RWPE2 (cell line): ENCODE results near the gene SLC28A1.
A peak's percentile ranks its signal among the peaks of the same experiment; 100 is the strongest.

ENCODE experiments used
- ATAC-seq: fragments of 200-7000 bp; cut with Tn5 transposase; 3 replicates; pipeline ENCODE4 v1.9.1; 2021; ENCODE audit warnings: low read depth
- DNase-seq: peaks from one replicate; pipeline ENCODE4 v3.0.0-alpha.2; 2020; ENCODE audit warnings: low spot score
- H3K27ac ChIP-seq: fragments of 450-650 bp; 2 replicates; pipeline ENCODE4 v1.5.1; 2017; ENCODE audit warnings: mild to moderate bottlenecking; ENCODE audit not compliant: poor library complexity, severe bottlenecking
- H3K27me3 ChIP-seq: fragments of 250-450 bp; sonication (Bioruptor Pico); 2 replicates; pipeline ENCODE4 v1.5.1; 2021; ENCODE audit warnings: mild to moderate bottlenecking, moderate library complexity; ENCODE audit not compliant: insufficient read depth, poor library complexity, severe bottlenecking
- H3K36me3 ChIP-seq: fragments of 250-450 bp; sonication (Bioruptor Pico); 2 replicates; pipeline ENCODE4 v1.5.1; 2020; ENCODE audit warnings: low read depth, mild to moderate bottlenecking, moderate library complexity
- H3K4me1 ChIP-seq: fragments of 250-450 bp; sonication (Bioruptor Pico); 2 replicates; pipeline ENCODE4 v1.5.1; 2021; ENCODE audit warnings: mild to moderate bottlenecking, moderate library complexity; ENCODE audit not compliant: insufficient read depth, poor library complexity, severe bottlenecking
- H3K4me3 ChIP-seq: fragments of 250-450 bp; sonication (Bioruptor Pico); 2 replicates; pipeline ENCODE4 v1.5.1; 2021; ENCODE audit warnings: mild to moderate bottlenecking, moderate library complexity; ENCODE audit not compliant: severe bottlenecking
- H3K9me3 ChIP-seq: fragments of 250-450 bp; sonication (Bioruptor Pico); 2 replicates; pipeline ENCODE4 v1.5.1; 2021; ENCODE audit warnings: mild to moderate bottlenecking, moderate library complexity; ENCODE audit not compliant: severe bottlenecking
- TF ChIP-seq, protein P1 (sequence below): fragments of 450-650 bp; IDR thresholded peaks from one replicate; pipeline ENCODE4 v1.5.1; 2017; ENCODE audit warnings: mild to moderate bottlenecking, moderate library complexity; ENCODE audit not compliant: poor library complexity, severe bottlenecking

Gene SLC28A1

DNA sequence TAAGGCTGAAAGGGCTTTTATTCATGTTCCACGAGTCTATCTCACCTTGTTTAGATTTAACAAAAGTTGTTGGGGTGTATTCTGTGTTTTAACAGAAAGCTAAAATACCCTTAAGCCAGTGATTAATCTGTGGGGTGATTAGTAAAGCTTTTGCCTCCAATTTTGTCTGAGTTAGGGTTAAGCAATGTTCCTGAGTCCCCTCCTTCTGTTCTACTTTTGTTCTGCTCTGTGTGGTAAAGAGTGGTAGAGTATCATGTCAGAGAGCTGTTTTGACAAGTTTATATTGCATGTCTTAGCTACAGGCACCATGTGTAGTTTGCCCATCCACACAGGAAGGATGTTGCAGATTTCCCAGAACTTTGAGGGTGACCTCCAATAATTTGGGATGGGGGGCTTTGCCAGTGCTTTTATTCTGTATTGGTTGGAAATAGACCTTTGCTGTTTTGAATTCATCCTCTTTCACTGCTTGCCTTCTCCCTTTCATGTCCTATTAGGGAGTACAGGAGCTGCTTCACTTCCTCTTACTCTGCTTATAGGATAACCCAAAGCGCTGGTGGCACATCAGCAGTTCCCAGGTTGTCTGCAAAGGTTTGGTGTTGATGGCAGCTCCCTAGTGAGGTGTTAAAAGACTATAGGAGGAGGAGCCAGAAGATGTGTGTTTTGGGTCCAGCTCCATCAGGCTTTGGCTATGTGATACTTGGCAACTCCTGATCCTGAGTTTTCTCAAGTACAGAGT lies 104.6 kb downstream of the SLC28A1 start:
- no peaks in the 10 kb centered on the region for H3K9me3 ChIP-seq
- no peak overlapping the region for H3K27ac ChIP-seq
- no peak overlapping the region for H3K4me3 ChIP-seq
- no peak for DNase-seq
- H3K4me1 ChIP-seq: peaks cover 21% of the 10 kb centered on the region
- H3K27me3 ChIP-seq: no peaks in the 10 kb centered on the region
- TF ChIP-seq, protein P1, sequence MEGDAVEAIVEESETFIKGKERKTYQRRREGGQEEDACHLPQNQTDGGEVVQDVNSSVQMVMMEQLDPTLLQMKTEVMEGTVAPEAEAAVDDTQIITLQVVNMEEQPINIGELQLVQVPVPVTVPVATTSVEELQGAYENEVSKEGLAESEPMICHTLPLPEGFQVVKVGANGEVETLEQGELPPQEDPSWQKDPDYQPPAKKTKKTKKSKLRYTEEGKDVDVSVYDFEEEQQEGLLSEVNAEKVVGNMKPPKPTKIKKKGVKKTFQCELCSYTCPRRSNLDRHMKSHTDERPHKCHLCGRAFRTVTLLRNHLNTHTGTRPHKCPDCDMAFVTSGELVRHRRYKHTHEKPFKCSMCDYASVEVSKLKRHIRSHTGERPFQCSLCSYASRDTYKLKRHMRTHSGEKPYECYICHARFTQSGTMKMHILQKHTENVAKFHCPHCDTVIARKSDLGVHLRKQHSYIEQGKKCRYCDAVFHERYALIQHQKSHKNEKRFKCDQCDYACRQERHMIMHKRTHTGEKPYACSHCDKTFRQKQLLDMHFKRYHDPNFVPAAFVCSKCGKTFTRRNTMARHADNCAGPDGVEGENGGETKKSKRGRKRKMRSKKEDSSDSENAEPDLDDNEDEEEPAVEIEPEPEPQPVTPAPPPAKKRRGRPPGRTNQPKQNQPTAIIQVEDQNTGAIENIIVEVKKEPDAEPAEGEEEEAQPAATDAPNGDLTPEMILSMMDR: no peak
- no peak for ATAC-seq
- H3K36me3 ChIP-seq: no peaks in the 10 kb centered on the region

DNA sequence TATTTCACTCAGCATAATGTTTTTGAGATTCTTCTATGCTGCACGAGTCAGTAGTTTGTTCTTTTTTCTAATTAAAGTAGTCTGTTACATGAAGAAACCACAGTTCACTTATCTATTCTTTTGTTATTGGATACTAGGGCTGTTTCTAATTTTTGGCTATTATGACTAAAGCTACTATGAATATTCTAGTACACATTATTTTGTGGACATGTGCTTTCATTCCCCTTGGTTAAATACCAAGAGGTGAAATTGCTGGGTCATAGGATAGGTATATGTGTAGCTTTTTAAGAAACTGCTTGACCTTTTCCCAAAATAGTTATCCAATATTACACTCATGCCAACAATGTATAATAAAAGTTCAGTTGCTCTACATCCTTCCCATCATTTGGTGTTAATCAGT lies 106.0 kb downstream of the SLC28A1 start:
- H3K36me3 ChIP-seq: no peaks in the 10 kb centered on the region
- H3K4me1 ChIP-seq: peaks cover 17% of the 10 kb centered on the region
- H3K4me3 ChIP-seq: no peak overlapping the region
- TF ChIP-seq, protein P1: no peak
- H3K9me3 ChIP-seq: no peaks in the 10 kb centered on the region
- H3K27me3 ChIP-seq: no peaks in the 10 kb centered on the region
- DNase-seq: no peak
- no peak for ATAC-seq
- no peak overlapping the region for H3K27ac ChIP-seq

DNA sequence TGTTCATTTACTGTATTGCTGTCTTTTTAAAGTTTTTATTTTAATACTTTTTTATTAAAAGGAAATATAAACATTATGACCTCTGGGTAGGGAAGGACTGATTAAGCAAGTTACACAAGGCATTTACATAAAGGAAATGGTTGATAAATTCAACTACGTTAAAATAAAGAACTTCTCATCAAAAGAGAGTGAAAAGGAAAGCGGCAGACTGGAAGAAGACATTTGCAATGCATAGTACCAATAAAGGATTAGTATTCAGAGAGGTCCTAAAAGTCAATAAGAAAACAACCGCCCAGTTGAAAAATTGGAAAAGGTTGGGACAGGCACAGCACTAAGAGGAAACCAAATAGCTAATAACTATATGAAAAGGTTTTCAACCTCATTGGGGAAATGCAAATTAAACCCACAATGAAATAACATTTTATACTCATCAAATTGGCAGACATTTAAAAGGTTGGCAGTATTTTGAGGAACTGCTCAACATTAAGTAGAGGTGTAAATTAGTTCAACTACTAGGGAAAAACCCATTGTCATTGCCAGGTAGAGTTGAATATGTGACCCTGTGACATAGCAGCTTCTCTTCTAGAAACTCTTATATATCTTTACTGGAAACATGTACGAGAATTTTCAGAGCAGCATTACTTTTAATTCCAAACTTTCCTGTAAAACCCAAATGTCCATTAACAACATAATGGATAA lies 106.7 kb downstream of the SLC28A1 start:
- no peak overlapping the region for H3K27ac ChIP-seq
- H3K4me3 ChIP-seq: no peak overlapping the region
- ATAC-seq: no peak
- H3K4me1 ChIP-seq: peaks cover 17% of the 10 kb centered on the region
- no peaks in the 10 kb centered on the region for H3K27me3 ChIP-seq
- no peaks in the 10 kb centered on the region for H3K36me3 ChIP-seq
- no peaks in the 10 kb centered on the region for H3K9me3 ChIP-seq
- TF ChIP-seq, protein P1: no peak
- no peak for DNase-seq

DNA sequence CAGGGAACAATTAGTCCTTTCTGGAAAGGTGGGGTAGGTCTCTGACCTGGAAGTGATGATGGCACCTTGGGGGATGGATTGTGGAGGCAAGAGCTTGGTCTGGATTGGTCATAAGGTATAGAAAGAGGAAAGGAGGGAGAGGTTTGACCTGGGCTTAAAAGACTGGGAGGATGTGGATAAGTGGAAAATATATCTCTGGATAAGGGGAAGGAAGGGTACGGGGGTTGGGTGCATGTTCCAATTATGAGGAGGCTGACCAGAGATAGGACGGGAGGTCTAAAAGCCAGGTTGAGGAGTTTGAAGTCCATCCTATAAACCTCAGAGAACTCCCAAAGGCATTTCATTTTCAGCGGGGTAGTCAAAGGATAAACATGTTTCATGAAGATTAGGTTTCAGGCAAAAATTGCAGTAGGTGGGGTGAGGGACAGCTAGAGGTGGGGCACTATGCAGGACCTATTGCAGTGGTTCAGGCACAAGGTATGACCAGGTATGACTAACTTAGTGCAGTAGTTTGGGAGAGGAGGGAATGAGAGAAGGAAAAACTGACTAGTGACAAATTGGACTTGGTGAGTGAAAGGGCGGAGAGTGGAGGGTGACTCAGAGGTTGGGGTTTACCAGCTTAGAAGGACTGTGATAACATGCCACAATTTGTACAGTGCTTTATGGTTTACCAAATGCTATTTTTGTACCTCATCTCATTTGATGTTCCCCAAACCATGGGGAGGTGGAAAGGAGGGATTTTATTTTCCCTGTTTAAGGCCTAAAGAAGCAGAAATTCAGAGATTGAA lies 107.9 kb downstream of the SLC28A1 start:
- no peak for DNase-seq
- H3K9me3 ChIP-seq: no peaks in the 10 kb centered on the region
- TF ChIP-seq, protein P1: no peak
- no peaks in the 10 kb centered on the region for H3K27me3 ChIP-seq
- peak; percentile 99 for ATAC-seq
- H3K4me3 ChIP-seq: no peak overlapping the region
- H3K27ac ChIP-seq: peak overlapping the region; percentile 22
- no peaks in the 10 kb centered on the region for H3K36me3 ChIP-seq
- peaks cover 17% of the 10 kb centered on the region for H3K4me1 ChIP-seq
